Measurements from ENCODE around the gene GNS. TPM values are rescaled to one million over a fixed set of nuclear protein-coding genes. Genes with fewer than 3 reads are reported as not detected.

Gene GNS
- total and polyA plus RNA-seq, 2 donors (not counting 3 experiments of a cell fraction or from before 2014, with no cell fraction given) = 107 to 142 TPM

GRCh38 chr12:64699504-64700115 lies 59.6 kb downstream of the GNS start:
- no peak for DNase-seq (ENCODE audit: low read depth, low spot score)
- H3K9me3 ChIP-seq (replicated peaks; ENCODE audit: control insufficient read depth, insufficient read depth, low read length) = no peaks in the 10 kb centered on the region
- H3K79me2 ChIP-seq (ENCODE audit: control insufficient read depth, insufficient read depth, low read length) = peaks cover 2% of the 10 kb centered on the region
- H3K4me3 ChIP-seq (replicated peaks in 1 of 3; ENCODE audit: insufficient read depth in 1 of 3, low read depth in 1 of 3, low read length in 3 of 3) = no peak overlapping the region
- H3K9me1 ChIP-seq (replicated peaks; ENCODE audit: control insufficient read depth, extremely low read depth, insufficient read depth, low read length) = no peaks in the 10 kb centered on the region
- TF ChIP-seq GATA2 (IDR thresholded peaks at IDR 0.05; ENCODE audit: insufficient read depth, insufficient read length, low read depth, low read length) (no peak), EZH2 (IDR thresholded peaks at IDR 0.05; ENCODE audit: borderline replicate concordance, low read depth, low read length, severe bottlenecking) (no peak), MAX (IDR thresholded peaks at IDR 0.05; ENCODE audit: insufficient read depth, insufficient read length) (no peak), POLR2A (IDR thresholded peaks at IDR 0.05; ENCODE audit: low read depth, low read length) (no peak), JUN (IDR thresholded peaks at IDR 0.05; ENCODE audit: borderline replicate concordance, insufficient read depth, insufficient read length, low read depth) (no peak), MYC (IDR thresholded peaks at IDR 0.05; ENCODE audit: low read depth, low read length) (no peak), CTCF (IDR thresholded peaks at IDR 0.05; ENCODE audit: extremely low read depth in 1 of 2, insufficient read depth in 1 of 2, low read depth in 1 of 2, low read length in 2 of 2) (no peak), FOS (IDR thresholded peaks at IDR 0.05; ENCODE audit: borderline replicate concordance, insufficient read depth, low read length) (no peak), POLR2AphosphoS5 (IDR thresholded peaks at IDR 0.05; ENCODE audit: insufficient read depth, low read depth, low read length) (no peak)
- no peaks in the 10 kb centered on the region for H4K20me1 ChIP-seq (replicated peaks; ENCODE audit: control insufficient read depth, extremely low read depth, insufficient read depth, low read length)
- ChIA-PET CTCF (interaction anchor here (6.2 to 6.4 kb wide), 2 partner anchors 89 to 150 kb away, joined by 72 to 217 read pairs; partner anchors contain the start of gene RASSF3), POLR2A (no interaction called here)
- intact Hi-C loops (cut with micrococcal nuclease) = loop anchor here (5.0 kb wide), 1 partner anchor 427 kb away; no protein-coding TSS in a partner anchor
- H3K27ac ChIP-seq (ENCODE audit: insufficient read depth, low read depth, low read length) = no peak overlapping the region
- dilution Hi-C loops (cut with MboI; ENCODE audit: extremely low pct_ligation_motif_present, low sequenced_read_pairs) = no loop called here
- FAIRE-seq = no peak
- H3K4me1 ChIP-seq (ENCODE audit: control insufficient read depth, extremely low read depth, insufficient read depth, low read length) = no peaks in the 10 kb centered on the region
- no peaks in the 10 kb centered on the region for H3K27me3 ChIP-seq (ENCODE audit: control insufficient read depth in 2 of 2, insufficient read depth in 2 of 2, low read length in 2 of 2)
- BruUV-seq (replicated peaks) = no TSS peak
- H3K36me3 ChIP-seq (ENCODE audit: control insufficient read depth in 2 of 2, extremely low read depth in 1 of 2, insufficient read depth in 2 of 2, low read length in 2 of 2) = peaks cover 6 to 9% of the 10 kb centered on the region in 2 experiments
- H3K4me2 ChIP-seq (ENCODE audit: insufficient read depth, low read length) = no peak overlapping the region
- no peak overlapping the region for H3K9ac ChIP-seq (replicated peaks; ENCODE audit: extremely low read depth, insufficient read depth, low read length)
- H2AFZ ChIP-seq (ENCODE audit: low read depth, low read length) = no peak overlapping the region

Measured in endothelial cell of umbilical vein (primary cell).